NCI-H510A treated with DMSO at 0.1 percent for 48 hours (cell line): ENCODE results near the gene ACKR1.

ENCODE experiments used
- DNase-seq: peaks from one replicate; lab custom pipeline; 2025; lab: John Stamatoyannopoulos, UW

ACKR1 gene

GRCh38 chr1:159204161-159205141 is at the start of gene ACKR1:
Gene ACKR1, plus strand, starts transcription at chr1:159204875. Its CDS starts 85 bp downstream, at chr1:159204960.
- no peak for DNase-seq

GRCh38 chr1:159161001-159161718 is 43.5 kb upstream of the ACKR1 start:
- DNase-seq: peak; percentile 91

- no peak for DNase-seq
These were observed 43.0 kb upstream of the ACKR1 start for GRCh38 chr1:159161719-159162026.

GRCh38 chr1:159162516-159163265 is 42.0 kb upstream of the ACKR1 start:
- DNase-seq: no peak

- DNase-seq: no peak
These were observed 41.0 kb upstream of the ACKR1 start for GRCh38 chr1:159163614-159164228.

- no peak for DNase-seq
These were observed 36.6 kb upstream of the ACKR1 start for GRCh38 chr1:159168043-159168442.

- DNase-seq: no peak
These were observed 34.0 kb upstream of the ACKR1 start for GRCh38 chr1:159170639-159171038.

GRCh38 chr1:159171254-159171687 is 33.4 kb upstream of the ACKR1 start, which contains the start of gene CADM3:
Gene CADM3, plus strand, starts transcription at chr1:159171615. Its CDS starts 151 bp downstream, at chr1:159171766.
- DNase-seq: peak; percentile 27

GRCh38 chr1:159171688-159172501 is 32.8 kb upstream of the ACKR1 start:
- peak; percentile 28 for DNase-seq

- DNase-seq: no peak
These were observed 31.9 kb upstream of the ACKR1 start for GRCh38 chr1:159172614-159173291.

GRCh38 chr1:159173320-159173719 is 31.4 kb upstream of the ACKR1 start:
- DNase-seq: no peak

GRCh38 chr1:159175571-159175970 is 29.1 kb upstream of the ACKR1 start:
- no peak for DNase-seq

GRCh38 chr1:159177272-159177907 is 27.3 kb upstream of the ACKR1 start:
- no peak for DNase-seq

- DNase-seq: no peak
These were observed 24.8 kb upstream of the ACKR1 start for GRCh38 chr1:159179906-159180305.

- DNase-seq: no peak
These were observed 24.2 kb upstream of the ACKR1 start for GRCh38 chr1:159180516-159180915.

- DNase-seq: no peak
These were observed 23.2 kb upstream of the ACKR1 start for GRCh38 chr1:159181328-159182024.

- DNase-seq: no peak
These were observed 20.5 kb upstream of the ACKR1 start for GRCh38 chr1:159184201-159184600.

GRCh38 chr1:159185121-159185520 is 19.6 kb upstream of the ACKR1 start:
- no peak for DNase-seq

GRCh38 chr1:159187033-159187432 is 17.6 kb upstream of the ACKR1 start:
- DNase-seq: no peak
